Measurements from ENCODE around the gene MICAL2.

- TF ChIP-seq CTCF (IDR thresholded peaks at IDR 0.05), result no peak
- TF ChIP-seq ZFX (IDR thresholded peaks at IDR 0.05; ENCODE audit: borderline replicate concordance), result no peak
Measured at GRCh38 chr11:12113294-12113693, 2.9 kb downstream of the MICAL2 start.

Data from 22Rv1 (cell line).